Peyer's patch (tissue), 4 donors: Measurements from ENCODE around the gene TOB1. TPM values are rescaled to one million over a fixed set of nuclear protein-coding genes. Genes with fewer than 3 reads are reported as not detected.

Experiments used
- DNase-seq, 3 donors: peaks; one replicate each; pipeline ENCODE4 v3.0.0-alpha.2; 2017 to 2019
- H3K27ac ChIP-seq, 4 donors: fragments of 200-600 bp; sonication (generic); one replicate each; pipeline ENCODE4 v1.5.1; 2016 to 2019
- H3K27me3 ChIP-seq, 2 donors: fragments of 200-600 bp; sonication (generic); one replicate each; pipeline ENCODE4 v1.5.1; 2019
- H3K36me3 ChIP-seq, 3 donors: fragments of 200-600 bp; sonication (generic); one replicate each; pipeline ENCODE4 v1.5.1; 2016 to 2019
- H3K4me1 ChIP-seq, 4 donors: fragments of 200-600 bp; sonication (generic); one replicate each; pipeline ENCODE4 v1.5.1; 2016 to 2019
- H3K4me3 ChIP-seq, 4 donors: fragments of 200-600 bp; sonication (generic); 1 replicate in 3 of 4; 2 replicates in 1 of 4; pipeline ENCODE4 v1.5.1; 2016 to 2019; ENCODE audit warnings: mild to moderate bottlenecking in 1 of 4
- H3K9me3 ChIP-seq, 4 donors: fragments of 200-600 bp; sonication (generic); one replicate each; pipeline ENCODE4 v1.5.1; 2016 to 2019; ENCODE audit warnings: mild to moderate bottlenecking in 1 of 4
- POLR2A ChIP-seq, 2 donors: fragments of 450-650 bp; IDR thresholded peaks; one replicate each; pipeline ENCODE4 v1.5.1; 2017; ENCODE audit warnings: antibody characterized with exemption in 2 of 2, mild to moderate bottlenecking in 2 of 2, moderate library complexity in 2 of 2
- total RNA-seq, 4 donors: library from RNA; depleted of rRNA; stranded (reverse); fragments of >200 nt; gene quantifications; one replicate each; pipeline ENCODE4 v1.1.0, GENCODE V29; 2016
- TF ChIP-seq, protein P1 (sequence below), 6 experiments: fragments of 450-650 bp in 4 of 6; fragments of 200-600 bp in 2 of 6; sonication (generic) in 1 of 6; IDR thresholded peaks; one replicate each; pipeline ENCODE4 v1.5.1; 2017 to 2019; ENCODE audit warnings: antibody characterized with exemption in 6 of 6, mild to moderate bottlenecking in 3 of 6, moderate library complexity in 1 of 6

TOB1 gene
- total RNA-seq, 4 donors from 2014 or later: 38.0 to 101 (median 60.6) TPM

DNA sequence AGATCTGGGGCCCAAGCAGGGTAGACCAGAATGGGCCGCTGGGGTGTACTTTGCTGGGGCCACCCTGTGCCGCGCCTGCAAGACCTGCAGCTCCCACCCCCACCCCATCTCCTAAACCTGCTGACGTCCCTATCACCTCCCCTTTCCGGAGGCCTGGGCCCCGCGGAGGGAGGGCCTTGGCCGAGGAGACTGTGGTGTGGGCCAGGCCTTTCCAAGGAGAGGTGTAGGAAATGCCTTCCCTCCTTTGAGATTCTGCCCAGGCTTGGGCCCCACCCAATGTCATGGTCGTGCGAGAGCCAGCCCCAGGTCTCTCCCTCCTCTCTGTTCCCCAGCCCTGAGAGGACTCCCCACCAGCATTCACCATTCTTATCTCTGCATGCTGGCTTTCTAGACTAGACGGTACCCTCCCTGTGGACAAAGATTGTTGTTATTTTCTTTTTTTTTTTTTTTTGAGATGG is 34.7 kb downstream of the TOB1 start:
- H3K27ac ChIP-seq: no peak overlapping the region

GRCh38 chr17:50830994-50831393 is 35.2 kb downstream of the TOB1 start:
- peaks cover 0 to 12% (median 0%) of the 10 kb centered on the region in 4 donors for H3K4me1 ChIP-seq
- no peak overlapping the region for H3K27ac ChIP-seq
- H3K36me3 ChIP-seq: no peaks in the 10 kb centered on the region
- no peak for TF ChIP-seq POLR2A (IDR thresholded peaks at IDR 0.05)
- TF ChIP-seq, protein P1, sequence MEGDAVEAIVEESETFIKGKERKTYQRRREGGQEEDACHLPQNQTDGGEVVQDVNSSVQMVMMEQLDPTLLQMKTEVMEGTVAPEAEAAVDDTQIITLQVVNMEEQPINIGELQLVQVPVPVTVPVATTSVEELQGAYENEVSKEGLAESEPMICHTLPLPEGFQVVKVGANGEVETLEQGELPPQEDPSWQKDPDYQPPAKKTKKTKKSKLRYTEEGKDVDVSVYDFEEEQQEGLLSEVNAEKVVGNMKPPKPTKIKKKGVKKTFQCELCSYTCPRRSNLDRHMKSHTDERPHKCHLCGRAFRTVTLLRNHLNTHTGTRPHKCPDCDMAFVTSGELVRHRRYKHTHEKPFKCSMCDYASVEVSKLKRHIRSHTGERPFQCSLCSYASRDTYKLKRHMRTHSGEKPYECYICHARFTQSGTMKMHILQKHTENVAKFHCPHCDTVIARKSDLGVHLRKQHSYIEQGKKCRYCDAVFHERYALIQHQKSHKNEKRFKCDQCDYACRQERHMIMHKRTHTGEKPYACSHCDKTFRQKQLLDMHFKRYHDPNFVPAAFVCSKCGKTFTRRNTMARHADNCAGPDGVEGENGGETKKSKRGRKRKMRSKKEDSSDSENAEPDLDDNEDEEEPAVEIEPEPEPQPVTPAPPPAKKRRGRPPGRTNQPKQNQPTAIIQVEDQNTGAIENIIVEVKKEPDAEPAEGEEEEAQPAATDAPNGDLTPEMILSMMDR (IDR thresholded peaks at IDR 0.05): no peak
- DNase-seq: no peak
- no peaks in the 10 kb centered on the region for H3K9me3 ChIP-seq
- H3K27me3 ChIP-seq: no peaks in the 10 kb centered on the region
- no peak overlapping the region for H3K4me3 ChIP-seq

More for the DNA sequence above, 34.7 kb downstream of the TOB1 start:
- Histone ChIP-seq H3K27me3 (no peaks in the 10 kb centered on the region), H3K4me1 (peaks cover 0 to 12% (median 0%) of the 10 kb centered on the region in 4 donors), H3K9me3 (no peaks in the 10 kb centered on the region), H3K36me3 (no peaks in the 10 kb centered on the region), H3K4me3 (no peak overlapping the region)
- DNase-seq: no peak
- TF ChIP-seq, protein P1 (IDR thresholded peaks at IDR 0.05): no peak
- TF ChIP-seq POLR2A (IDR thresholded peaks at IDR 0.05): no peak

DNA sequence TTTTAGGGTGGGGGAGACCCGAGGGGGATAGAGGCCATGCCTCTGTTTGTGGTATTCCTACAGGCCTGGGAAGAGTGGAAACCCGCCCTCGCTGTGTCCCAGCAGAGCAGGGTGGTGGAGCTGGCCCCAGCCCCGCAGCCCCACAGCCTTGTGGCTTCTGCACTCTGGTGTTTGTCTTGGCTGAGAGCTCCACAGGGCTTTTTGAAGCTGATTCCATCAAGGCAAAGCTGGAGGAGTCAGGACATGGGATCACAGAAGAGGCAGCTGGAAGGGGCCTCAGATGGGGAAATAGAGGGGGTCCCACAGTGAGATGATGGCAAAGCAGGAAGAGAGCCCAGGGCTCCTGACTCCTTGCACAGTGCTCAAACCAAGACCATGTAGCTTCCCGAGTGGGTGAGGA is 35.8 kb downstream of the TOB1 start:
- Histone ChIP-seq H3K27me3 (no peaks in the 10 kb centered on the region), H3K4me3 (no peak overlapping the region), H3K27ac (no peak overlapping the region), H3K36me3 (no peaks in the 10 kb centered on the region), H3K9me3 (no peaks in the 10 kb centered on the region), H3K4me1 (peaks cover 0 to 8% (median 0%) of the 10 kb centered on the region in 4 donors)
- DNase-seq: no peak
- TF ChIP-seq, protein P1 (IDR thresholded peaks at IDR 0.05): no peak
- TF ChIP-seq POLR2A (IDR thresholded peaks at IDR 0.05): no peak

DNA sequence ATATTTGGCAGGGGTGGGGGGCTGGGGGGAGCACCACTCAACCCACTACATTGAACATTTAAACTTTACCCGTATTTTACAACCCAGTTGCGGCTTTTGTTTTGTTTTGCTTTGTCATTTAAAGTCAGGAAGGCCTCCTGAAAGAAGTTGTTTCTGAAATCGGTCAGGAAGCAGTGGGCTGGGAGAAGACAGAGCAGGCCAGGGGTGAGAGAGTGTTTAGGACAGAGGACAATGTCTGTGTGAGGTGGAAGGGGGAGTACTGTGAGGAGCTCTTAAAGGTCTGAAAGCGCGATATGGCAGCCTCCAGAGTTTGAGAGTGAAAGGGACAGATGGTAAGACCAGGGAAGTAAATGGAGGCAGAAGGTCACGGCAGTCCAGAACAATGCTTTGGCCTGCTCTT is 36.8 kb downstream of the TOB1 start:
- no peak overlapping the region for H3K27ac ChIP-seq
- H3K4me3 ChIP-seq: no peak overlapping the region
- TF ChIP-seq, protein P1 (IDR thresholded peaks at IDR 0.05): no peak
- no peak for TF ChIP-seq POLR2A (IDR thresholded peaks at IDR 0.05)
- no peaks in the 10 kb centered on the region for H3K4me1 ChIP-seq
- H3K36me3 ChIP-seq: no peaks in the 10 kb centered on the region
- DNase-seq: no peak
- H3K9me3 ChIP-seq: no peaks in the 10 kb centered on the region
- H3K27me3 ChIP-seq: no peaks in the 10 kb centered on the region

DNA sequence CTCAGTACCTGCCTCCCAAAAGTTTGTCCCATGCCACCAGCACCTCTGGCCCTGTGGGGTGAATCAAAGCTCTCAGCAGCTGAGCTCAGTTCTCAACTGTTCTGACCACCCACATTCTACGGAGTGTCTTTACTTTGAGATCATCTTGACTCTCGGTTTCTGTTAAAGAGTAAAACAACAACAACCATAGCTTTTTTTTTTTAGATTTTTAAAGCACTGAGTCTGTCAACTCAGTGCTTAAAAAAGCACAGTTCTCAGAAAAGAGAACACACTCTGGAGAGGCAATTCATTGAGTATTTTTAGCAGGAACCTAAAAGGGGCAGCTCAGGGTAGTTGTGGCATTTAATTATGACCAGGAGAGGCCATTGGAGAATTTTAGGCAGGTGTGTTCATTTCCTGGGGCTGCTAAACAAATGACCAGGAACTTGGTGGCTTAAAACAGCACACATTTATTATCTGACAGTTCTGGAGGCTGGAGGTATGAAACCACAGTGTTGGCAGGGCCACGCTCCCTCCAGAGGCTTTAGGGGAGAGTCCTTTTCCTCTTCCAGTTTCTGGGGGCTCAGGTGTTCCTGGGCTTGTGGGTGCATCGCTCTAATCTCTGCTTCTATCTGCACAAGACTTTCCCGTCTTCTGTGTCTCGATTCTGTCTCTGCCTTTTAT is 37.5 kb downstream of the TOB1 start:
- H3K36me3 ChIP-seq: no peaks in the 10 kb centered on the region
- no peak overlapping the region for H3K4me3 ChIP-seq
- H3K9me3 ChIP-seq: no peaks in the 10 kb centered on the region
- no peaks in the 10 kb centered on the region for H3K4me1 ChIP-seq
- no peak for DNase-seq
- TF ChIP-seq, protein P1 (IDR thresholded peaks at IDR 0.05): no peak
- TF ChIP-seq POLR2A (IDR thresholded peaks at IDR 0.05): no peak
- H3K27me3 ChIP-seq: no peaks in the 10 kb centered on the region
- H3K27ac ChIP-seq: no peak overlapping the region
